Measurements from ENCODE around the gene GALNT16.

The GALNT16 gene

DNA sequence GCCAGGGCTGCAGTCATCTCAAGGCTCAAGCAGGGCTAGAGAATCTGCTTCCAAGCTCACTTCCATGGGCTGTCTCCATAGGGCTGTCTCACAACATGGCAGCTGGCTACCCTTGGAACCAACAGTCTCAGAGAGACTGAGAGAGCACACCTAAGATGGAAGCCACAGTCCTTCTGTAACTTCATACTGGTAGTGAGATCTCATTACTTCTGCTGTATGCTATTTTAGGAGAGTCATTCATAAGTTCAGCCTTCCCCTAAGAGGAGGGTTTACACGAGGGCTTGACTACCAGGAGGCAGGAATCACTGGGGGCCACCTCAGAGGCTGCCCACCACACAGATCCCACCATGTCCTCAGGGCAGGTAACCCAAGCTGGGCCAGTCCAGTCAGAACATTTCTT, 108.4 kb downstream of the GALNT16 start:
- TF ChIP-seq, protein P1, sequence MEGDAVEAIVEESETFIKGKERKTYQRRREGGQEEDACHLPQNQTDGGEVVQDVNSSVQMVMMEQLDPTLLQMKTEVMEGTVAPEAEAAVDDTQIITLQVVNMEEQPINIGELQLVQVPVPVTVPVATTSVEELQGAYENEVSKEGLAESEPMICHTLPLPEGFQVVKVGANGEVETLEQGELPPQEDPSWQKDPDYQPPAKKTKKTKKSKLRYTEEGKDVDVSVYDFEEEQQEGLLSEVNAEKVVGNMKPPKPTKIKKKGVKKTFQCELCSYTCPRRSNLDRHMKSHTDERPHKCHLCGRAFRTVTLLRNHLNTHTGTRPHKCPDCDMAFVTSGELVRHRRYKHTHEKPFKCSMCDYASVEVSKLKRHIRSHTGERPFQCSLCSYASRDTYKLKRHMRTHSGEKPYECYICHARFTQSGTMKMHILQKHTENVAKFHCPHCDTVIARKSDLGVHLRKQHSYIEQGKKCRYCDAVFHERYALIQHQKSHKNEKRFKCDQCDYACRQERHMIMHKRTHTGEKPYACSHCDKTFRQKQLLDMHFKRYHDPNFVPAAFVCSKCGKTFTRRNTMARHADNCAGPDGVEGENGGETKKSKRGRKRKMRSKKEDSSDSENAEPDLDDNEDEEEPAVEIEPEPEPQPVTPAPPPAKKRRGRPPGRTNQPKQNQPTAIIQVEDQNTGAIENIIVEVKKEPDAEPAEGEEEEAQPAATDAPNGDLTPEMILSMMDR (conservative IDR thresholded peaks at IDR 0.05; ENCODE audit: low read depth), result no peak
- no peak for DNase-seq (ENCODE audit: low spot score)
- ChIA-PET POLR2A (ENCODE audit: low non-redundant PET) (no interaction called here), CTCF (interaction anchor here (0.7 kb wide), 1 partner anchor 239 kb away, joined by 3 read pairs; no protein-coding TSS in a partner anchor)
- H3K27ac ChIP-seq, result no peak overlapping the region

DNA sequence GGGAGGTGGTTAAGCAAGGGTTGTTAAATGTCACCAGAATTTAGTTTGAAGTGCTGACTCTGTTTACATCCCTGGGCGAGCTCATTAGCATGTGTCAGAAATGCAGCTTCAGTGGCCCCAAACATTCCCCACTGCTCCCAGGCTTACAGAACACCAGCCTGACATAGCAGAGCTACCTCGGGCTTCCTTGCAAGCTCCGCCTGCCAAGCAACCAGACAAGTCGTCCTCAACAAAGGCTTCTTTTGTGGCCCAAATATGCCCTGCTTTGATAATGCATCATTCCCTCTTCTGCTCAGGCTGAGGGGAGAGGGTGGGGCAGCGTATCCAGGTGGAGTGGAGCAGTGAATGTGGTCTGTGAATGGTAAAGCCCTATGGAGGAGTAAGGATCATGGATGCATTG, 110.1 kb downstream of the GALNT16 start:
- no peak overlapping the region for H3K27ac ChIP-seq
- DNase-seq (ENCODE audit: low spot score), result no peak
- CTCF ChIA-PET, result no interaction called here
- POLR2A ChIA-PET (ENCODE audit: low non-redundant PET), result no interaction called here
- TF ChIP-seq, protein P1 (conservative IDR thresholded peaks at IDR 0.05; ENCODE audit: low read depth), result no peak

DNA sequence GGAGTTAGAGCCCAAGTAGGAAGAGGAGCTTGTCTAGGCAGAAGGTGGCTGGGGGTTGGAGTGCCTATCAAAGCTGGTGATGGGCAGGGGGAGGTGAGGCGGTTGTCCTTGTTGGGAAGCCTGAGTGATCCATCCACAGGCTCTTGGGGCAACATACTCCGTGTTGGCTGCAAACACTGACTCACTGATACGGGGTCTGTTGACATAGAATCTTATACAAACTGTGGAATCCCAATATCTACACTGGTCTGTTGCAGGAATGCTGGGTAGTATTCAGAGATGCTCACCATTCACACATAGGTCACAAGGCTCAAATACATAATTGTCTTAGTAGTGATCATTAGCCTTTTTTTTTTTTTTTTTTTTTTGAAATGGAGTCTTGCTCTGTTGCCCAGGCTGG, 112.2 kb downstream of the GALNT16 start:
- POLR2A ChIA-PET (ENCODE audit: low non-redundant PET), result no interaction called here
- TF ChIP-seq, protein P1 (conservative IDR thresholded peaks at IDR 0.05; ENCODE audit: low read depth), result no peak
- no peak for DNase-seq (ENCODE audit: low spot score)
- no peak overlapping the region for H3K27ac ChIP-seq
- CTCF ChIA-PET, result no interaction called here

DNA sequence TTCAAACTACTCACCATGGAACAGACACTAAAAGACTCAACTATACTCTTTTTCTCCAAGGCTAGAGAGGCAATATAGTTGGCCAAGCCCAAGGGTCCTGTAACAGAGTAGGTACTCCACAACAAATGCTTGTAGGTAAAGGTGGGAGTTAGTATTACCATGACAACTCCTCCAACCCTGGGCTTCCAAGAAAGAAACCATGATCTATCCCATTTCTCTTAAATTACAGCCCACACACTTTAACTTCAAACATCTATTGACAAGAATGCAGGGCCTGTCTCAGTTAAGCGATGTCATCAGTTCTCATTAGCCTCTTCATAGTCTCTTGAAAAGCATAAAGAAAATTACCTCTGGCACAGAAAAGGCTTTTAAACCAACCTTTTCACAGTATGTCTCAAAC, 113.1 kb downstream of the GALNT16 start:
- CTCF ChIA-PET, result no interaction called here
- no peak for DNase-seq (ENCODE audit: low spot score)
- H3K27ac ChIP-seq, result no peak overlapping the region
- POLR2A ChIA-PET (ENCODE audit: low non-redundant PET), result no interaction called here
- TF ChIP-seq, protein P1 (conservative IDR thresholded peaks at IDR 0.05; ENCODE audit: low read depth), result no peak

DNA sequence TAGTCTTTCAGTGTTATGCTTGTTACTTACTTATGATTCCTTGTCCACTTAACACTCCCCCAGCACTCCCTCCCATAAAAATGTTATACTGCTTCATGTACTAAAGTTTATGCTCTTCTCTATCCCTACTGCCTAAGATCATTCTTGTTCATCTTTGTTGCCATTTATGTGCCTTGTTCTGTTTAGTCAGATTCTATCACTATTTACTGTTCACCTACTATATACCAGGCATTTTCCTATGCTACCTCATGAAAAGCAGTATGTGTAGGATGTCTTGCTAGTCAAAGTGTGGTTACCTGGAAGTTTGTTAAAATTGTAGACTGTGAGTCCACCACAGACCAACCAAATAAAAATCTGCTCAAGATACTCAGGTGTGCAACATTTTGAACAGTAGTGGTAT, 114.3 kb downstream of the GALNT16 start:
- ChIA-PET CTCF (interaction anchor here (0.9 kb wide), 1 partner anchor 13 kb away, joined by 4 read pairs; no protein-coding TSS in a partner anchor), POLR2A (ENCODE audit: low non-redundant PET) (no interaction called here)
- DNase-seq (ENCODE audit: low spot score), result no peak
- TF ChIP-seq, protein P1 (conservative IDR thresholded peaks at IDR 0.05; ENCODE audit: low read depth), result no peak
- no peak overlapping the region for H3K27ac ChIP-seq

DNA sequence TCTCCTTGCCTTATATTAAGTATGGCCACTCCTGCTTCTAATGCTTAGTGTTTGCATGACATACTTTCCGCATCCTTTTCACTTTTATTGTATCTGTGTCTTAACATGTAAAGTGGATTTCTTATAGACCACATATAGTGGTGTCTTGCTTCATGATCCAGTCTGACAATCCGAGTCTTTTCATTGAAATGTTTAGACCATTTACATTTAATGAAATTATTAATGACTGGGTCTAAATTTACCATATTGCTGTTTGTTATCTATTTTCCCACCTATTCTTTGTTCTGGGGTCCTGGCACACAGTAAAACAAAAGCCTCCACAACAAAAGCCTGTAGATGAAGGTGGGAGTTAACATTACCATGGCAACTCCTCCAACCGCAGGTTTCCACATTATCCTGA, 115.2 kb downstream of the GALNT16 start:
- ChIA-PET POLR2A (ENCODE audit: low non-redundant PET) (no interaction called here), CTCF (no interaction called here)
- H3K27ac ChIP-seq, result no peak overlapping the region
- TF ChIP-seq, protein P1 (conservative IDR thresholded peaks at IDR 0.05; ENCODE audit: low read depth), result no peak
- DNase-seq (ENCODE audit: low spot score), result no peak

DNA sequence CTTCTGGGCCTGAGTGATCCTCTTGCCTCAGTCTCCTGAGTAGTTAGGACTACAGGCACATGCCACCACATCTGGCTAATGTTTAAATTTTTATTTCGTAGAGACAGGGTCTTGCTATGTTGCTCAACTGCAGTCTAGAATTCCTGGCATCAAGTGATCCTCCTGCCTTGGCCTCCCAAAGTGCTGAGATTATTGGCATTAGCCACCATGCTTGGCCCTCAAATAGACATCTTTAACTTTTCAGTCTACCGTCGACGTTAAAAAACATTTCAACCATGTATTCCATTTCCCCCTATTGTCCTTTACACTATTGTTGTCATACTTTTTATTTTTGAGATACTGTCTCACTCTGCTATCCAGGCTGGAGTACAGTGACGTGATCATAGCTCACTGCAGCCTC, 115.8 kb downstream of the GALNT16 start:
- DNase-seq (ENCODE audit: low spot score), result no peak
- TF ChIP-seq, protein P1 (conservative IDR thresholded peaks at IDR 0.05; ENCODE audit: low read depth), result no peak
- H3K27ac ChIP-seq, result no peak overlapping the region
- ChIA-PET POLR2A (ENCODE audit: low non-redundant PET) (no interaction called here), CTCF (no interaction called here)

All from RWPE1 (cell line).